ENCODE results near the gene KRT34.

DNA sequence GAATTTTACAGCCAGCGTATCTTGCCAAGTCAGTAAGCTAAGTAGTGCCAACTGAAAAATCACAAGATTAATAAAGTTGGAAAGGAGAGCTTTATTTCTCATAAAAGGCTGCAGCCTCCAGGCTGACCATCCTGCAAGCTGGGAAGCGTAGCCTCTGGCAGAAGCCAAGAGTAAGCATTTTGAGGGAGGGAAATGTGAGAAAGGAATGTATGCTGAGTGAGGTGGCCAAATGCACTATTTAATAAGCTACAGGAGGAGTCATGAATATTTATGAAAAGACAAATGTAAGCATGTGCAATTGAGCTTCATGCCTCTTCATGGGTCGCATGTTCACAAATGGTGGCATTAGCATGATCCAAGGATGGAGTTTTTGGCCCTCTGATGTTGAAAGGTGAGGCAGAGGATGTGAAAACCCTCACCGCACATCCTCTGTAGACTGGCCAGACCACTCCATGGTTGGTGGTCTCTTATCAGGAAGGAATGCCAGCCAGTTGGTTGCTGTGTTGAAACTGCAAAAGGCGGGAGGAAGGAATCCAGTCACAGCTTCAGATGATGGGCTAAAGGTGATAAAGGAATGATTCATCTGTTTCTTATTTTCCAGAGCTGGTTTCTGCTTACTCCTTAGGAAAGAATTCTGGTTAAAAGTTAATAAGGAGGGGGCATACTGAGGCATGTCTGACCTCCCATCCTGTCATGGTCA is 21.7 kb downstream of the KRT34 start:
- TF ChIP-seq, protein P1, sequence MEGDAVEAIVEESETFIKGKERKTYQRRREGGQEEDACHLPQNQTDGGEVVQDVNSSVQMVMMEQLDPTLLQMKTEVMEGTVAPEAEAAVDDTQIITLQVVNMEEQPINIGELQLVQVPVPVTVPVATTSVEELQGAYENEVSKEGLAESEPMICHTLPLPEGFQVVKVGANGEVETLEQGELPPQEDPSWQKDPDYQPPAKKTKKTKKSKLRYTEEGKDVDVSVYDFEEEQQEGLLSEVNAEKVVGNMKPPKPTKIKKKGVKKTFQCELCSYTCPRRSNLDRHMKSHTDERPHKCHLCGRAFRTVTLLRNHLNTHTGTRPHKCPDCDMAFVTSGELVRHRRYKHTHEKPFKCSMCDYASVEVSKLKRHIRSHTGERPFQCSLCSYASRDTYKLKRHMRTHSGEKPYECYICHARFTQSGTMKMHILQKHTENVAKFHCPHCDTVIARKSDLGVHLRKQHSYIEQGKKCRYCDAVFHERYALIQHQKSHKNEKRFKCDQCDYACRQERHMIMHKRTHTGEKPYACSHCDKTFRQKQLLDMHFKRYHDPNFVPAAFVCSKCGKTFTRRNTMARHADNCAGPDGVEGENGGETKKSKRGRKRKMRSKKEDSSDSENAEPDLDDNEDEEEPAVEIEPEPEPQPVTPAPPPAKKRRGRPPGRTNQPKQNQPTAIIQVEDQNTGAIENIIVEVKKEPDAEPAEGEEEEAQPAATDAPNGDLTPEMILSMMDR (IDR thresholded peaks at IDR 0.05) = no peak
- TF ChIP-seq POLR2A (IDR thresholded peaks at IDR 0.05) (no peak), POLR2AphosphoS5 (IDR thresholded peaks at IDR 0.05; ENCODE audit: insufficient read depth in 1 of 2, low read depth in 1 of 2) (no peak)

Measured in vagina (tissue), 2 donors.